NK-92 (cell line): Measurements from ENCODE around the gene MUC2.

Experiments used
- DNase-seq: peaks from one replicate; lab custom pipeline; 2025; ENCODE audit not compliant: unreplicated experiment; lab: John Stamatoyannopoulos, UW

MUC2 gene

GRCh38 chr11:1074244-1075221 is at the start of gene MUC2:
Gene MUC2 (plus strand): TSS chr11:1074874.
- no peak for DNase-seq

- DNase-seq, result no peak
These were observed 49.1 kb upstream of the MUC2 start for GRCh38 chr11:1025410-1026162.

GRCh38 chr11:1026163-1026450 is 48.6 kb upstream of the MUC2 start:
- no peak for DNase-seq

GRCh38 chr11:1026641-1027482 is 47.8 kb upstream of the MUC2 start:
- DNase-seq, result no peak

- DNase-seq, result no peak
These were observed 47.0 kb upstream of the MUC2 start for GRCh38 chr11:1027483-1028290.

GRCh38 chr11:1028291-1028540 is 46.5 kb upstream of the MUC2 start:
- no peak for DNase-seq

- no peak for DNase-seq
These were observed 46.1 kb upstream of the MUC2 start for GRCh38 chr11:1028616-1029015.

GRCh38 chr11:1029051-1029450 is 45.6 kb upstream of the MUC2 start:
- DNase-seq, result no peak

GRCh38 chr11:1029654-1030053 is 45.0 kb upstream of the MUC2 start:
- no peak for DNase-seq

- DNase-seq, result no peak
These were observed 44.6 kb upstream of the MUC2 start for GRCh38 chr11:1030086-1030485.

GRCh38 chr11:1030556-1030955 is 44.1 kb upstream of the MUC2 start:
- no peak for DNase-seq

GRCh38 chr11:1031121-1031899 is 43.4 kb upstream of the MUC2 start:
- no peak for DNase-seq

GRCh38 chr11:1032310-1032891 is 42.3 kb upstream of the MUC2 start:
- DNase-seq, result no peak

- no peak for DNase-seq
These were observed 41.5 kb upstream of the MUC2 start for GRCh38 chr11:1033016-1033798.

GRCh38 chr11:1034001-1034400 is 40.7 kb upstream of the MUC2 start:
- no peak for DNase-seq

GRCh38 chr11:1034456-1035295 is 40.0 kb upstream of the MUC2 start:
- DNase-seq, result no peak

- no peak for DNase-seq
These were observed 38.9 kb upstream of the MUC2 start for GRCh38 chr11:1035577-1036283.
